Thyroid gland (tissue), 4 donors: ENCODE data around the gene UBE2E2.

Source experiments
- POLR2A ChIP-seq, 2 donors: fragments of 450-650 bp; IDR thresholded peaks; one replicate each; pipeline ENCODE4 v1.6.1; 2017; ENCODE audit warnings: antibody characterized with exemption in 2 of 2, mild to moderate bottlenecking in 2 of 2, moderate library complexity in 1 of 2
- TF ChIP-seq, protein P1 (sequence below), 6 experiments: fragments of 200-600 bp in 3 of 6; fragments of 450-650 bp in 3 of 6; sonication (generic) in 3 of 6; IDR thresholded peaks; one replicate each; pipeline ENCODE4 v1.5.1; 2016 to 2019; ENCODE audit warnings: antibody characterized with exemption in 6 of 6, mild to moderate bottlenecking in 2 of 6, inconsistent platforms in 1 of 6, moderate library complexity in 1 of 6

DNA sequence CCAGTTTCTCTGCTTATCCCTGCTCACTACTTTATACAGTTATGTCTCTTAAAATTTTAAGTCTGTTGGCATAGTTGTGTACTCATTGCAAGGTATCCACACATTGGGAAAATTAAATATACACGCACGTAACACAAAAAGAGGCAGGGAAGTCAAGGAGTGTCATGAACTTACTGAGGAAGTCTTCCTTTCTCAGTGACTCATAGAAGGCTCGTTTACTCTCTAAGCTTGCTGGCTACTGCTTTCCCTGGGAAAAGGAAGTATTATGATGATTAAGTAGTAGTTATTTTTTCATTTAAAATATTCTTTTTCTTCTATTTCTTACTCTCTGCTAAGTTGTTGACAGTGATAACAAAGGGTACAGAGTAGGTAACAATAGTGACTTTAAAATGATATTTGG is 287.3 kb downstream of the UBE2E2 start:
- TF ChIP-seq, protein P1, sequence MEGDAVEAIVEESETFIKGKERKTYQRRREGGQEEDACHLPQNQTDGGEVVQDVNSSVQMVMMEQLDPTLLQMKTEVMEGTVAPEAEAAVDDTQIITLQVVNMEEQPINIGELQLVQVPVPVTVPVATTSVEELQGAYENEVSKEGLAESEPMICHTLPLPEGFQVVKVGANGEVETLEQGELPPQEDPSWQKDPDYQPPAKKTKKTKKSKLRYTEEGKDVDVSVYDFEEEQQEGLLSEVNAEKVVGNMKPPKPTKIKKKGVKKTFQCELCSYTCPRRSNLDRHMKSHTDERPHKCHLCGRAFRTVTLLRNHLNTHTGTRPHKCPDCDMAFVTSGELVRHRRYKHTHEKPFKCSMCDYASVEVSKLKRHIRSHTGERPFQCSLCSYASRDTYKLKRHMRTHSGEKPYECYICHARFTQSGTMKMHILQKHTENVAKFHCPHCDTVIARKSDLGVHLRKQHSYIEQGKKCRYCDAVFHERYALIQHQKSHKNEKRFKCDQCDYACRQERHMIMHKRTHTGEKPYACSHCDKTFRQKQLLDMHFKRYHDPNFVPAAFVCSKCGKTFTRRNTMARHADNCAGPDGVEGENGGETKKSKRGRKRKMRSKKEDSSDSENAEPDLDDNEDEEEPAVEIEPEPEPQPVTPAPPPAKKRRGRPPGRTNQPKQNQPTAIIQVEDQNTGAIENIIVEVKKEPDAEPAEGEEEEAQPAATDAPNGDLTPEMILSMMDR (IDR thresholded peaks at IDR 0.05): no peak
- TF ChIP-seq POLR2A (IDR thresholded peaks at IDR 0.05): no peak
